ENCODE data around the gene SMCR8.
"Not testable (repeated sequence)": the region's sequence is repeated elsewhere in the genome, so short reads cannot be mapped to it uniquely, and the experiment has no call there.

The SMCR8 gene

DNA sequence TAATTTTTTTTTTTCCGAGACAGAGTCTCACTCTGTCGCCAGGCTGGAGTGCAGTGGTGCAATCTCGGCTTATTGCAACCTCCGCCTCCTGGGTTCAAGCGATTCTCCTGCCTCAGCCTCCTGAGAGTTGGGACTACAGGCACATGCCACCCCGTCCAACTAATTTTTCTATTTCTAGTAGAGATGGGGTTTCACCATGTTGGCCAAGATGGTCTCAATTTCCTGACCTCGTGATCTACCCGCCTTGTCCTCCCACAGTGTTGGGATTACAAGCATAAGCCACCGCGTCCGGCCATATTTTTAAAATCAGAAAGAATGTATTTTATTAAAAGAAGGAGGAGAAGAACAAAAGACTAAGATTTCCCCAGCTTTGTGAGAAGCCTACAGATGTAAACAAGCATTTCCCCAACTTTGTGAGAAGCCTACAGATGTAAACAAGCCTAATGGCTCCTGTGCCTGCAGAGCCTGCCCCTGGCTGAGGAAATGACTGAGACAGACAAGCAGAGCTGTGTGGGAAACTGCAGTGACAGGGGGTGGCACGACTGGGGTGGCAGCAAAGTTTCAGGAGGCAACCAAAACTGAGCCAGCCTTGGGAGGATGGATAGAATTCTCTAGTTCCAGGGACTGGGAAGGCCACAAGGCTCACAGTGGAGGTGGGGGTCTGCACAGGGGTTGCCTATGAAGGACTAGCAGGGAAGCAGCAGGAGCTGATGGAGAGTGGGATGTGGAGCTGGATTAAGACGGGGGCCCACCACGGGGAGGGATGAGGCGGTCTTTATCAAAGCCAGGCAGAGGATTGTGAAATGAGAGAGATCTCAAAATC lies 23.2 kb upstream of the SMCR8 start:
- Mint-ChIP-seq H3K27ac (peak overlapping the region in 1 of 2 donors; percentile 58), H3K4me1 (ENCODE audit: low read depth in 2 of 2) (no peaks in the 10 kb centered on the region), H3K36me3 (ENCODE audit: insufficient read depth) (peaks cover 53% of the 10 kb centered on the region), H3K27me3 (no peaks in the 10 kb centered on the region), H3K4me3 (no peak overlapping the region), H3K9me3 (no peaks in the 10 kb centered on the region)
- no peak for DNase-seq
- ATAC-seq (replicated peaks), result no peak

DNA sequence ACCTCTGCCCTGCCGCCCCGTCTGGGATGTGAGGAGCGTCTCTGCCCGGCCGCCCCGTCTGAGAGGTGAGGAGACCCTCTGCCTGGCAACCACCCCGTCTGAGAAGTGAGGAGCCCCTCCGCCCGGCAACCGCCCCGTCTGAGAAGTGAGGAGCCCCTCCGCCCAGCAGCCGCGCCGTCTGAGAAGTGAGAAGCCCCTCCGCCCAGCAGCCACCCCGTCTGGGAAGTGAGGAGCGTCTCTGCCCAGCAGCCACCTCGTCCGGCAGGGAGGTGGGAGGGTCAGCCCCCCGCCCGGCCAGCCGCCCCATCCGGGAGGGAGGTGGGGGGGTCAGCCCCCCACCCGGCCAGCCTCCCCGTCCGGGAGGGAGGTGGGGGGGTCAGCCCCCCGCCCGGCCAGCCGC lies 17.0 kb upstream of the SMCR8 start:
- H3K27ac Mint-ChIP-seq; ATAC-seq (replicated peaks); DNase-seq; H3K4me1 Mint-ChIP-seq (ENCODE audit: low read depth in 2 of 2); H3K27me3 Mint-ChIP-seq; H3K4me3 Mint-ChIP-seq; H3K9me3 Mint-ChIP-seq: not testable (repeated sequence)
- H3K36me3 Mint-ChIP-seq (ENCODE audit: insufficient read depth), result peaks cover 55% of the 10 kb centered on the region

- no peaks in the 10 kb centered on the region for H3K27me3 Mint-ChIP-seq
- no peak overlapping the region for H3K27ac Mint-ChIP-seq
- no peak overlapping the region for H3K4me3 Mint-ChIP-seq
- peaks cover 60% of the 10 kb centered on the region for H3K36me3 Mint-ChIP-seq (ENCODE audit: insufficient read depth)
- H3K4me1 Mint-ChIP-seq (ENCODE audit: low read depth in 2 of 2), result no peaks in the 10 kb centered on the region
- DNase-seq, result no peak
- no peak for ATAC-seq (replicated peaks)
- no peaks in the 10 kb centered on the region for H3K9me3 Mint-ChIP-seq
Measured at GRCh38 chr17:18300725-18301480, 14.2 kb upstream of the SMCR8 start.

DNA sequence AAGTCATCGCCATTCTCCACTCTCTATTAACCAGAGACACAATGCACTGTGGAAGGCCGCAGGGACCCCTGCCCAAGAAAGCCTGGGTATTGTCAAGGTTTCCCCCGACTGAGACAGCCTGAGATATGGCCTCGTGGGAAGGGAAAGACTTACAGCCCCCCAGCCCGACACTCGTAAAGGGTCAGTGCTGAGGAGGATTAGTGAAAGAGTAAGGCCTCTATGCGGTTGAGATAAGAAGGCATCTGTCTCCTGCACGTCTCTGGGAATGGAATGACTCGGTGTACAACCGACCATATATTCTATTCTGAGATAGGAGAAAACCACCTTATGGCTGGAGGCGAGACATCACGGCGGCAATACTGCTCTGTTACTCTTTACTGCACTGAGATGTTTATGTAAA lies 11.9 kb upstream of the SMCR8 start:
- H3K9me3 Mint-ChIP-seq; H3K4me3 Mint-ChIP-seq; DNase-seq; ATAC-seq (replicated peaks); H3K4me1 Mint-ChIP-seq (ENCODE audit: low read depth in 2 of 2); H3K27me3 Mint-ChIP-seq: not testable (repeated sequence)
- Mint-ChIP-seq H3K36me3 (ENCODE audit: insufficient read depth) (peaks cover 70% of the 10 kb centered on the region), H3K27ac (peak overlapping the region in 1 of 2 donors; percentile 86)

GRCh38 chr17:18309202-18309601 lies 5.9 kb upstream of the SMCR8 start:
- H3K27ac Mint-ChIP-seq, result no peak overlapping the region
- H3K36me3 Mint-ChIP-seq (ENCODE audit: insufficient read depth), result peaks cover 44% of the 10 kb centered on the region
- H3K4me1 Mint-ChIP-seq (ENCODE audit: low read depth in 2 of 2), result peaks cover 15 to 27% of the 10 kb centered on the region in 2 donors
- H3K9me3 Mint-ChIP-seq, result no peaks in the 10 kb centered on the region
- ATAC-seq (replicated peaks), result no peak
- no peak for DNase-seq
- no peak overlapping the region for H3K4me3 Mint-ChIP-seq
- H3K27me3 Mint-ChIP-seq, result no peaks in the 10 kb centered on the region

- no peak for DNase-seq
- peak; percentile 6 for ATAC-seq (replicated peaks)
- Mint-ChIP-seq H3K27me3 (no peaks in the 10 kb centered on the region), H3K27ac (peak overlapping the region; percentile 95), H3K9me3 (no peaks in the 10 kb centered on the region), H3K36me3 (ENCODE audit: insufficient read depth) (peaks cover 46% of the 10 kb centered on the region), H3K4me1 (ENCODE audit: low read depth in 2 of 2) (peaks cover 46 to 61% of the 10 kb centered on the region in 2 donors), H3K4me3 (peak overlapping the region; percentile 88 to 98)
Measured at GRCh38 chr17:18314059-18314730, 898 bp upstream of the SMCR8 start.

- ATAC-seq (replicated peaks), result peak; percentile 13
- Mint-ChIP-seq H3K36me3 (ENCODE audit: insufficient read depth) (peaks cover 46% of the 10 kb centered on the region), H3K4me3 (peak overlapping the region; percentile 88 to 98), H3K27ac (peak overlapping the region; percentile 95), H3K9me3 (no peaks in the 10 kb centered on the region), H3K4me1 (ENCODE audit: low read depth in 2 of 2) (peaks cover 58 to 68% of the 10 kb centered on the region in 2 donors), H3K27me3 (no peaks in the 10 kb centered on the region)
- no peak for DNase-seq
Measured at GRCh38 chr17:18315562-18315922, 449 bp downstream of the SMCR8 start.

- Mint-ChIP-seq H3K9me3 (no peaks in the 10 kb centered on the region), H3K4me1 (ENCODE audit: low read depth in 2 of 2) (peaks cover 63 to 72% of the 10 kb centered on the region in 2 donors), H3K27ac (peak overlapping the region; percentile 95), H3K4me3 (peak overlapping the region; percentile 88 to 98), H3K27me3 (no peaks in the 10 kb centered on the region), H3K36me3 (ENCODE audit: insufficient read depth) (peaks cover 48% of the 10 kb centered on the region)
- DNase-seq, result no peak
- ATAC-seq (replicated peaks), result no peak
Measured at GRCh38 chr17:18315961-18316360, 868 bp downstream of the SMCR8 start.

DNA sequence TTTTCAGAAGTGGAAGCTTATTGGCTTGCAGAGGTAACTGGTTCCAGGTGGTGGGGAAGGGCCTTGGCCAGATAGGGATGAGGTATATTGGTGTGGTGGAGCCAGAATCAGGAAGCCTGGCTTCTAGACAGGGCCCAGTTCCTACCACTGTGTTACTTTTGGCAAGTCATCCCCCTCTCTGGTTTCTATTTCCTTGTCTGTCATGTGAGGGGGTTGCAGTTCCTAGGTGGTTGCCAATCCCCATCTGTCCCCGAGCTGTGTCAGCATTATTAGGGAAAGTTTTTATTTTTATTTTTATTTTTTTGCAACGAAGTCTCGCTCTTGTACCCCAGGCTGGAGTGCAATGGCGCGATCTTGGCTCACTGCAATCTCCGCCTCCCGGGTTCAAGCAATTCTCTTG lies 3.0 kb downstream of the SMCR8 start:
- no peak for ATAC-seq (replicated peaks)
- Mint-ChIP-seq H3K36me3 (ENCODE audit: insufficient read depth) (peaks cover 45% of the 10 kb centered on the region), H3K4me1 (ENCODE audit: low read depth in 2 of 2) (peaks cover 56 to 64% of the 10 kb centered on the region in 2 donors), H3K27me3 (no peaks in the 10 kb centered on the region), H3K27ac (peak overlapping the region in 1 of 2 donors; percentile 73), H3K4me3 (peak overlapping the region; percentile 59 to 88), H3K9me3 (no peaks in the 10 kb centered on the region)
- DNase-seq, result no peak

DNA sequence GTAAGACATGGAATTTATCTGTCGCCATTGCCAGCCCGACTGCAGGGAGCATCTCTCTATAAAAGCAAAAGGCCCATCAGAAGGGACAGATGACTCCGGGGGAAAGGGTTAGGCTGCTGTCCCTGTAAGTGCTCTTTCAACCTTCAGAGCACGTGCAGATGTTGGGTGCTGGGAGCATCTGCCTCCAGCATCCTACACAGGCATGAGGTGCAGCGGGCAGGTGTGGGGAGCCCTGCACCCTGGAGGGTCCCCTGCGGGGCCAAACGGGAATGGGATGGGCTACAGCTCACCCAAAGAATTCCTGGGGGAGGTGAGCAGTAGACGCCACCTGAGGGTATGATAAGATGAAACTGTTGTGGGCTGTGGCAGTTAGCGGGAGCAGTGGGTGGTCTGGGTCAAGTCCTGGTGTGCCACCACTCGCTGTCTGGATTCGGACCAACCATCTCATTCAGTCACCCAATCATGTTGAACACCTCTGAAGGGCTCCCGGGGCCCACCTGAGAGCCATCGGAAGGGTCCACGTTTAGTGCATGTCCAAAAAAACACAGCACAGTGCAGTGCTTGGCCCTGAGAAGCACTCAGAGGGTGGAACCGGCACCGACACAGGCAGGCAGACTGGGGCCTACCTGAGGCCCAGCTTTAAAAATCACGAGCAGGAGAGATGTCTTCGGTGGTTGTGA lies 3.8 kb downstream of the SMCR8 start:
- H3K27me3 Mint-ChIP-seq, result no peaks in the 10 kb centered on the region
- peaks cover 57 to 60% of the 10 kb centered on the region in 2 donors for H3K4me1 Mint-ChIP-seq (ENCODE audit: low read depth in 2 of 2)
- peak overlapping the region in 1 of 2 donors; percentile 57 for H3K27ac Mint-ChIP-seq
- H3K9me3 Mint-ChIP-seq, result no peaks in the 10 kb centered on the region
- no peak for DNase-seq
- ATAC-seq (replicated peaks), result no peak
- peaks cover 51% of the 10 kb centered on the region for H3K36me3 Mint-ChIP-seq (ENCODE audit: insufficient read depth)
- peak overlapping the region; percentile 59 to 88 for H3K4me3 Mint-ChIP-seq

DNA sequence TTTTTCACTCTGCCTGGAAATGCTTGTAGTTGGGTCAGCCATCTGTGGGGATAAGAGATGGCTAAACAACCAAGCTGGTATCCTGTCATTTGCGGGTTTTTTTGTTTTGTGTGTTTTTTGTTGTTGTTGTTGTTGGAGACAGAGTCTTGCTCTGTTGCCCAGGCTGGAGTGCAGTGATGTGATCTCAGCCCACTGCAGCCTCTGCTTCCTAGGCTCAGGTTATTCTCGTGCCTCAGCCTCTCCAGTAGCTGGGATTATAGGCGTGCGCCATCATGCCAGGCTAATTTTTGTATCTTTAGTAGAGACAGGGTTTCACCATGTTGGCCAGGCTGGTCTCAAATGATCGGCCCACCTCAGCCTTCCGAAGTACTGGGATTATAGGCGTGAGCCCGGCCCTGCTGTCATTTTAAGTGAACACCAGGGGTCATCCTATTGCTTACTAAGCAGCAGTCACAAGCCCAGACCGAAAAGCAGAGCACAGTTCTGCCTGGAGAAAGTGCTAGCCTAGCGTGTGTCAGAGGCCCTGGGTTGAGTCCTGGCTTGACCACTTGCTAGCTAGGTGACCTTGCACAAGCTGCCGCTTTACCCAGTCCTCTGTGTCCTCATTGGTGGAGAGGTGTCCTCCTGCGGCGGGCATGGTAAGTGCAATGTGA lies 4.6 kb downstream of the SMCR8 start:
- Mint-ChIP-seq H3K4me3 (peak overlapping the region; percentile 8 to 40), H3K27ac (peak overlapping the region; percentile 68 to 74), H3K36me3 (ENCODE audit: insufficient read depth) (peaks cover 54% of the 10 kb centered on the region), H3K27me3 (no peaks in the 10 kb centered on the region), H3K4me1 (ENCODE audit: low read depth in 2 of 2) (peaks cover 54 to 58% of the 10 kb centered on the region in 2 donors), H3K9me3 (no peaks in the 10 kb centered on the region)
- no peak for ATAC-seq (replicated peaks)
- no peak for DNase-seq

DNA sequence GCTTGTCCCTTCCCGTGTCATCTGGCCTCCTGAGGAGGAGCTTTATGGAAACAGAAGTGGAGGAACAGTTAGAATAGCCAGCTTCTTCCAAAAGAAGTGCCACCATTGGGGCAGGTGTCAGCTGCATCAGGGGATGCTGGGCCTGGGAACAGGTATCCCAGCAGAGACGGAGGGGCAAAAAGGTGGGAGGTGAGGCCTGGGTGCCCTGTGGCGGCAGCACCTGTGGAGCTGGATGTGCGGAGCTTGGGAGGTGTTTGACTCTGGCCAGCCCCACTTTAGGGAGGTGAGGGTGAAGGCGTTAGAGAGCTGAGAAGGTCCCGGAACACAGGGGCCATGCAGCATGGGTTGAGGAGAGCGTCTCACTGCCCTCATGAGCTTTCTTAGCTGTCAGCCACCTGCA lies 5.2 kb downstream of the SMCR8 start:
- Mint-ChIP-seq H3K36me3 (ENCODE audit: insufficient read depth) (peaks cover 52% of the 10 kb centered on the region), H3K9me3 (no peaks in the 10 kb centered on the region), H3K27me3 (no peaks in the 10 kb centered on the region), H3K27ac (peak overlapping the region; percentile 68 to 74), H3K4me1 (ENCODE audit: low read depth in 2 of 2) (peaks cover 54 to 56% of the 10 kb centered on the region in 2 donors), H3K4me3 (no peak overlapping the region)
- no peak for ATAC-seq (replicated peaks)
- no peak for DNase-seq

DNA sequence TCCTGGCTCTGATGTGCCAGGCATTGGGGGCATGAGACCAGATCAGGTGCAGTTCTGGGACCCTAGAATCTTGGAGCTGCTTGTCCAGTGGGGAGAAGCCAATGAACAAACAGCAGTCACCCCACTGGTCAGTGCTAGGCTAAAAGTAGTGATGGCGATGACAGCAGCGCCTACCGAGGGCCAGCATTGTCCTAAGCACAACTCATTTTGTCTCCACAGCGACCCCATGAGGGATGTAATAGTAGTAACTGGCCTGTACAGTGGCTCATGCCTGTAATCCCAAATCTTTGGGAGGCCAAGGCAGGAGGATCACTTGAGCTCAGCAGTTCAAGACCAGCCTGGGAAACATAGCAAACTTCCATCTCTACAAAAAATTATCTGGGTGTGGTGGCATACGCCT lies 6.2 kb downstream of the SMCR8 start:
- Mint-ChIP-seq H3K27me3 (no peaks in the 10 kb centered on the region), H3K27ac (no peak overlapping the region), H3K9me3 (no peaks in the 10 kb centered on the region), H3K4me1 (ENCODE audit: low read depth in 2 of 2) (peaks cover 46 to 49% of the 10 kb centered on the region in 2 donors), H3K36me3 (ENCODE audit: insufficient read depth) (peaks cover 48% of the 10 kb centered on the region), H3K4me3 (no peak overlapping the region)
- ATAC-seq (replicated peaks) (no peak), DNase-seq (no peak)

Measured in effector memory CD8-positive, alpha-beta T cell (primary cell).